MM.1S (cell line): ENCODE data around the gene MAD1L1.

Experiments used
- EZH2 ChIP-seq: fragments of 300-600 bp; sonication (generic); optimal IDR thresholded peaks from 2 replicates; pipeline ENCODE3; 2017; ENCODE audit warnings: low read depth, mild to moderate bottlenecking, antibody characterized with exemption, low read length, mixed read lengths
- EZH2phosphoT487 ChIP-seq: fragments of 300-600 bp; sonication (generic); IDR thresholded peaks from 2 replicates; pipeline ENCODE4 v1.6.1; 2018; ENCODE audit warnings: antibody characterized with exemption, low read length
- TF ChIP-seq, protein P1 (sequence below): fragments of 300-600 bp; sonication (generic); IDR thresholded peaks from 2 replicates; pipeline ENCODE4 v1.5.1; 2016; ENCODE audit warnings: antibody characterized with exemption, low read length, mixed read lengths

DNA sequence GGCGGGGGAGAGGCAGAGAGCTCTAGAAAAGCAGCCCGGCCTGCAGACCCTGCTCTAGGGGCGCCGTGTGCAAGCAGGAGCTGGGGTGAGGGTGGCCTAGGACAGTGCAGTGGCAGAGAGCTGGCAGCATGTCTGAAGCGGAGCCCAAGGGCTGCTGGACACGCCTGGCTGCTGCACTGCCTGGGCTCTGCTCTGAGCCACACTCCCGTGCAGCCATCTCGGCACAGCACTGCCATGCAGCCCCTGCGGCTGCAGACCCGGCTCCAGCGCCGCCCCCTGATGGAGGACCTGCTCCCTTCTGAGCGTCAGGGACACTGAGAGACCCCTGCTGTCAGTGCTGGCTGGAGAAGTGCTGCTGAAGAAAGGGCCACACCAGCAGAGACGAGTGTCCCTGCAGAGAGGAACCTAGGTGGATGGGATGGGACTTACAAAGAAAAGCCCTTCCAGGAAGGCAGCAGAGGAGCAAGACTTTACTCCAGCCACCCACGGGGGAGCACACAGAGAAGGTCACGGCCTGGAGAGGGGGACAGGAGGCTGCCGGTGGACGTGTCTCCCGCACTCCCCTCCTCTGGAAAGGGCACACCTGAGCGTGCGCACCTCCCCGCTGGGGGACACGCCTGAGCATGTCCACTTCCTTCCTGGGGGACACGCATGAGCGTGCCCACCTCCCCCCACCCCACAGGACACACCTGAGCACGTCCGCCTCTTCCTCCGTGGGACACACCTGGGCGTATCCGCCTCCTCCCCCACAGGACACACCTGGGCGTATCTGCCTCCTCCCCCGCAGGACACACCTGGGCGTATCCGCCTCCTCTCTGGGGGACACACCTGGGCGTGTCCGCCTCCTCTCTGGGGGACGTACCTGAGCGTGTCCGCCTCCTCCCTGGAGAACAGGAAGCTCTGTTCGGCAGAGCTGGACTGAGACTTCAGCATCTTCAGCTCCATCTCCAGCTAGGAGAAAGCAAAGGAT, 252.9 kb downstream of the MAD1L1 start:
- TF ChIP-seq, protein P1, sequence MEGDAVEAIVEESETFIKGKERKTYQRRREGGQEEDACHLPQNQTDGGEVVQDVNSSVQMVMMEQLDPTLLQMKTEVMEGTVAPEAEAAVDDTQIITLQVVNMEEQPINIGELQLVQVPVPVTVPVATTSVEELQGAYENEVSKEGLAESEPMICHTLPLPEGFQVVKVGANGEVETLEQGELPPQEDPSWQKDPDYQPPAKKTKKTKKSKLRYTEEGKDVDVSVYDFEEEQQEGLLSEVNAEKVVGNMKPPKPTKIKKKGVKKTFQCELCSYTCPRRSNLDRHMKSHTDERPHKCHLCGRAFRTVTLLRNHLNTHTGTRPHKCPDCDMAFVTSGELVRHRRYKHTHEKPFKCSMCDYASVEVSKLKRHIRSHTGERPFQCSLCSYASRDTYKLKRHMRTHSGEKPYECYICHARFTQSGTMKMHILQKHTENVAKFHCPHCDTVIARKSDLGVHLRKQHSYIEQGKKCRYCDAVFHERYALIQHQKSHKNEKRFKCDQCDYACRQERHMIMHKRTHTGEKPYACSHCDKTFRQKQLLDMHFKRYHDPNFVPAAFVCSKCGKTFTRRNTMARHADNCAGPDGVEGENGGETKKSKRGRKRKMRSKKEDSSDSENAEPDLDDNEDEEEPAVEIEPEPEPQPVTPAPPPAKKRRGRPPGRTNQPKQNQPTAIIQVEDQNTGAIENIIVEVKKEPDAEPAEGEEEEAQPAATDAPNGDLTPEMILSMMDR = no peak
- TF ChIP-seq EZH2phosphoT487 = no peak
- no peak for TF ChIP-seq EZH2
